Ishikawa (cell line): ENCODE measurements around the gene OSM.

Experiments
- CEBPB ChIP-seq: IDR thresholded peaks from 2 replicates; pipeline ENCODE4 v1.6.1; 2012
- CREB1 ChIP-seq: IDR thresholded peaks from 2 replicates; pipeline ENCODE4 v1.6.1; 2012; ENCODE audit warnings: low read depth
- EGR1 ChIP-seq: IDR thresholded peaks from 2 replicates; pipeline ENCODE4 v1.6.1; 2012
- EP300 ChIP-seq: IDR thresholded peaks from 2 replicates; pipeline ENCODE4 v1.6.1; 2012; ENCODE audit warnings: borderline replicate concordance
- FOXM1 ChIP-seq: IDR thresholded peaks from 2 replicates; pipeline ENCODE4 v1.6.1; 2012; ENCODE audit warnings: low read depth, borderline replicate concordance
- MAX ChIP-seq: IDR thresholded peaks from 2 replicates; pipeline ENCODE4 v1.6.1; 2012
- NFIC ChIP-seq: IDR thresholded peaks from 2 replicates; pipeline ENCODE4 v1.6.1; 2012
- RAD21 ChIP-seq: IDR thresholded peaks from 2 replicates; pipeline ENCODE4 v1.6.1; 2012; ENCODE audit warnings: low read depth
- REST ChIP-seq: IDR thresholded peaks from 2 replicates; pipeline ENCODE4 v1.6.1; 2012; ENCODE audit warnings: low read depth, mild to moderate bottlenecking
- ZBTB7A ChIP-seq: IDR thresholded peaks from 2 replicates; pipeline ENCODE4 v1.6.1; 2012; ENCODE audit warnings: low read depth

- TF ChIP-seq RAD21 (no peak), FOXM1 (no peak), EP300 (no peak), REST (no peak), MAX (no peak), ZBTB7A (no peak), CEBPB (no peak), EGR1 (no peak), CREB1 (no peak), NFIC (no peak)
Observed at GRCh38 chr22:30219668-30220278, 46.9 kb downstream of the OSM start.
